Endodermal cell (in vitro differentiated cells): ENCODE measurements around the gene PTCD1. TPM values are rescaled to one million over a fixed set of nuclear protein-coding genes. Genes with fewer than 3 reads are reported as not detected.

Source experiments
- DNase-seq: peaks from one replicate; pipeline ENCODE4 v3.0.0-alpha.2; 2017
- H3K27ac ChIP-seq: 2 replicates; pipeline ENCODE4 v1.5.1; 2013; ENCODE audit warnings: mild to moderate bottlenecking, low read depth, low read length, moderate library complexity
- H3K27me3 ChIP-seq: 2 replicates; pipeline ENCODE4 v1.6.1; 2013; ENCODE audit warnings: mild to moderate bottlenecking, low read length, moderate library complexity; ENCODE audit not compliant: insufficient read depth, control insufficient read depth, poor library complexity, severe bottlenecking
- H3K36me3 ChIP-seq: 2 replicates; pipeline ENCODE4 v1.7.0; 2013; ENCODE audit warnings: mild to moderate bottlenecking, low read length, moderate library complexity; ENCODE audit not compliant: control insufficient read depth, insufficient read depth
- H3K4me1 ChIP-seq: one replicate; pipeline ENCODE4 v1.7.0; 2013; ENCODE audit warnings: low read length; ENCODE audit not compliant: control insufficient read depth, insufficient read depth
- H3K4me3 ChIP-seq: 2 replicates; pipeline ENCODE4 v1.5.1; 2013; ENCODE audit warnings: mild to moderate bottlenecking, low read length, moderate library complexity
- H3K9ac ChIP-seq: 2 replicates; pipeline ENCODE4 v1.6.1; 2013; ENCODE audit warnings: mild to moderate bottlenecking, low read length, moderate library complexity; ENCODE audit not compliant: poor library complexity, severe bottlenecking; ENCODE audit errors: extremely low read depth
- H3K9me3 ChIP-seq: 2 replicates; pipeline ENCODE4 v1.6.1; 2013; ENCODE audit warnings: mild to moderate bottlenecking, low read length, moderate library complexity; ENCODE audit not compliant: control insufficient read depth
- H3K27ac Mint-ChIP-seq: 2 replicates; pipeline ENCODE4 v1.8.0; 2020; ENCODE audit warnings: mixed read lengths
- H3K27me3 Mint-ChIP-seq: 2 replicates; pipeline ENCODE4 v1.8.0; 2021; ENCODE audit warnings: mild to moderate bottlenecking, mixed read lengths; ENCODE audit not compliant: insufficient read depth
- H3K36me3 Mint-ChIP-seq: 2 replicates; pipeline ENCODE4 v1.8.0; 2020; ENCODE audit warnings: low read depth, mixed read lengths
- H3K4me1 Mint-ChIP-seq: 2 replicates; pipeline ENCODE4 v1.8.0; 2020; ENCODE audit warnings: mixed read lengths
- H3K4me3 Mint-ChIP-seq: 2 replicates; pipeline ENCODE4 v1.8.0; 2020; ENCODE audit warnings: mild to moderate bottlenecking, moderate library complexity, mixed read lengths
- H3K9me3 Mint-ChIP-seq: 2 replicates; pipeline ENCODE4 v1.8.0; 2020; ENCODE audit warnings: mild to moderate bottlenecking, mixed read lengths
- CTCF ChIP-seq: fragments of 200-600 bp; sonication (generic); conservative IDR thresholded peaks from 2 replicates; pipeline ENCODE4 v1.5.0; 2021; ENCODE audit warnings: antibody characterized with exemption, mild to moderate bottlenecking
- WGBS, 2 experiments: methylation state at CpG; one replicate each; pipeline versions ENCODE4 v1.1.5 to v1.1.7; 2013; ENCODE audit warnings: missing lambda C conversion rate in 2 of 2, mixed read lengths in 1 of 2; ENCODE audit not compliant: insufficient coverage in 1 of 2, insufficient read length in 1 of 2; 5-methylcytosine and 5-hydroxymethylcytosine counted together
- total RNA-seq, 2 donors: library from RNA; stranded (reverse); fragmentation: NEBNext Ultra II Directional in 1 of 2; extraction: Animal tissue kit (Norgen Biotek cat#: 25700) in 1 of 2; gene quantifications; 2 replicates in 1 of 2; 3 replicates in 1 of 2; pipeline ENCODE4 v1.2.1, GENCODE V29; 2021

PTCD1 gene
- total RNA-seq, 2 donors from 2014 or later: 11.9 to 12.5 TPM

- peaks cover 72% of the 10 kb centered on the region for H3K36me3 ChIP-seq
- Mint-ChIP-seq H3K4me3 (no peak overlapping the region), H3K4me1 (no peaks in the 10 kb centered on the region), H3K27ac (no peak overlapping the region), H3K9me3 (no peaks in the 10 kb centered on the region), H3K27me3 (no peaks in the 10 kb centered on the region), H3K36me3 (peaks cover 78% of the 10 kb centered on the region)
- H3K27ac ChIP-seq: no peak overlapping the region
- no peak for TF ChIP-seq CTCF
- no peaks in the 10 kb centered on the region for H3K27me3 ChIP-seq
- WGBS, 2 experiments: 89 to 94% methylated on average over 4 to 5 of the region's 5 CpGs
- H3K9me3 ChIP-seq: no peaks in the 10 kb centered on the region
- H3K4me1 ChIP-seq: no peaks in the 10 kb centered on the region
- no peak for DNase-seq
- no peak overlapping the region for H3K9ac ChIP-seq
- H3K4me3 ChIP-seq: no peak overlapping the region
Observed at GRCh38 chr7:99422625-99423024, 16.0 kb downstream of the PTCD1 start.

DNA sequence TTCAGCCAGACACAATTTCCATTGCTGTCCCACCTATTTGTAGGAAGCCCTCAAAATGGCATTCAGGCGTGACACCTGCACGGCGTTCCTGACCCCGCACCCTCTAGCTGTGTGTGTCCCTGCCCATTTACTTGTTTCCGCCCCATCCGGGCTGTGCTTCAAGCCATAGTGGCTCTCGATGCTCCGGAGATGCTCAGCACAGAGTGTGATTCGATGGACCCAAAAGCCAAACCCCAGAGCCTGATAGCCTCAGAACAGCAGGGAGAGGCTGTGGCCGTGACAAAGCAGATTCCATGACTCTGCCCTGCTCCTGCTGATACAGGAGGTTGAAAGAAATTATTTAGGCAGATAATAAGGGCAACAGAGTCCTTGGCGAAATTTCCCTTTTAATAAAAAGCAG lies 16.4 kb downstream of the PTCD1 start:
- H3K9ac ChIP-seq: no peak overlapping the region
- Mint-ChIP-seq H3K4me3 (no peak overlapping the region), H3K27me3 (no peaks in the 10 kb centered on the region), H3K27ac (peak overlapping the region; percentile 76), H3K9me3 (no peaks in the 10 kb centered on the region), H3K36me3 (peaks cover 82% of the 10 kb centered on the region), H3K4me1 (no peaks in the 10 kb centered on the region)
- no peak overlapping the region for H3K4me3 ChIP-seq
- H3K27ac ChIP-seq: no peak overlapping the region
- WGBS, 2 experiments: 93 to 95% methylated on average over 11 of the region's 11 CpGs
- H3K9me3 ChIP-seq: no peaks in the 10 kb centered on the region
- no peaks in the 10 kb centered on the region for H3K27me3 ChIP-seq
- H3K4me1 ChIP-seq: no peaks in the 10 kb centered on the region
- no peak for TF ChIP-seq CTCF
- peaks cover 77% of the 10 kb centered on the region for H3K36me3 ChIP-seq
- no peak for DNase-seq

DNA sequence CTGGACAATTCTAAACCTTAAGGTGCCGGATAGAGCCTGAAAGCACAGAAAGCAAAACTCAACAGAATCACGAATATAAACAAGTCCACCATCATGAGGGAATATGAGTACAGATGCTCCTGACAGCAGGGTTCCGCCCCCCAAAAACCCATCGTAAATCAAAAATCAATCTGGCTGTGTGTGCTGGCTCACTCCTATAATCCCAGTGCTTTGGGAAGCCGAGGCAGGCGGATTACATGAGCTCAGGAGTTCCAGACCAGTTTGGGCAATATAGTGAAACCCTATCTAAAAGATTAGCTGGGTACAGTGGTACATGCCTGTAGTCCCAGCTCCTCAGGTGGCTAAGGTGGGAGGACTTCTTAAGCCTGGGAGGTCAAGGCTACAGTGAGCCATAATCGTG lies 17.6 kb downstream of the PTCD1 start:
- Mint-ChIP-seq H3K36me3 (peaks cover 89% of the 10 kb centered on the region), H3K4me3 (no peak overlapping the region), H3K4me1 (no peaks in the 10 kb centered on the region), H3K27me3 (no peaks in the 10 kb centered on the region), H3K27ac (no peak overlapping the region), H3K9me3 (no peaks in the 10 kb centered on the region)
- Histone ChIP-seq H3K36me3 (peaks cover 89% of the 10 kb centered on the region), H3K4me3 (no peak overlapping the region), H3K27ac (no peak overlapping the region), H3K9ac (no peak overlapping the region), H3K4me1 (no peaks in the 10 kb centered on the region), H3K27me3 (no peaks in the 10 kb centered on the region), H3K9me3 (no peaks in the 10 kb centered on the region)
- no peak for TF ChIP-seq CTCF
- DNase-seq: no peak
- 94% methylated on average over 7 of the region's 7 CpGs for WGBS, 2 experiments
